Lung (tissue), 12 donors: ENCODE results near the gene TXNRD3. TPM values are rescaled to one million over a fixed set of nuclear protein-coding genes. Genes with fewer than 3 reads are reported as not detected.

Experiments
- ATAC-seq: fragments of 200-7000 bp; cut with Tn5 transposase; one replicate; pipeline ENCODE4 v1.9.1; 2020; ENCODE audit warnings: moderate number of reproducible peaks; ENCODE audit not compliant: insufficient read depth, low FRiP score
- DNase-seq, 3 donors: peaks; one replicate each; pipeline ENCODE4 v3.0.0-alpha.2; 2013 to 2017
- H3K27ac ChIP-seq, 2 donors: one replicate each; pipeline ENCODE4 v1.5.1; 2013; ENCODE audit warnings: mild to moderate bottlenecking in 2 of 2, moderate library complexity in 2 of 2, control low read depth in 1 of 2, inconsistent platforms in 1 of 2, low read depth in 1 of 2, low read length in 1 of 2
- H3K27me3 ChIP-seq, 3 donors: one replicate each; pipeline ENCODE4 v1.5.1; 2013; ENCODE audit warnings: low read length in 2 of 3; ENCODE audit not compliant: control insufficient read depth in 3 of 3, insufficient read depth in 3 of 3
- H3K36me3 ChIP-seq, 4 donors: one replicate each; pipeline ENCODE4 v1.5.1; 2013; ENCODE audit warnings: low read length in 4 of 4, mild to moderate bottlenecking in 1 of 4, moderate library complexity in 1 of 4; ENCODE audit not compliant: control insufficient read depth in 4 of 4, insufficient read depth in 4 of 4
- H3K4me1 ChIP-seq, 5 donors: one replicate each; pipeline ENCODE4 v1.5.1; 2013; ENCODE audit warnings: low read length in 5 of 5, mild to moderate bottlenecking in 2 of 5, moderate library complexity in 1 of 5; ENCODE audit not compliant: control insufficient read depth in 5 of 5, insufficient read depth in 5 of 5
- H3K4me3 ChIP-seq: one replicate; pipeline ENCODE4 v1.5.1; 2013; ENCODE audit warnings: mild to moderate bottlenecking, control low read depth, moderate library complexity
- H3K9ac ChIP-seq, 2 donors: one replicate each; pipeline ENCODE4 v1.5.1; 2013; ENCODE audit warnings: low read length in 2 of 2, control low read depth in 1 of 2; ENCODE audit not compliant: insufficient read depth in 1 of 2
- H3K9me3 ChIP-seq, 4 donors: one replicate each; pipeline ENCODE4 v1.5.1; 2013; ENCODE audit warnings: low read length in 3 of 4, mild to moderate bottlenecking in 1 of 4, moderate library complexity in 1 of 4; ENCODE audit not compliant: control insufficient read depth in 4 of 4, insufficient read depth in 3 of 4
- CTCF ChIP-seq: IDR thresholded peaks from 2 replicates; pipeline ENCODE4 v1.5.1; 2012; ENCODE audit warnings: mild to moderate bottlenecking; ENCODE audit errors: control extremely low read depth, extremely low read depth
- WGBS, 2 donors: extraction: QIAGEN DNeasy Blood & Tissue Kit; methylation state at CpG; one replicate each; pipeline ENCODE4 v1.1.7; 2013; 5-methylcytosine and 5-hydroxymethylcytosine counted together
- polyA plus RNA-seq, 2 donors: library from polyadenylated mRNA; stranded (reverse); fragments of 200-250 nt; gene quantifications; one replicate each; pipeline ENCODE4 v1.2.1, GENCODE V29; 2013
- total RNA-seq, 2 donors: library from RNA; depleted of rRNA in 1 of 2; stranded (reverse); fragments of >200 nt in 1 of 2; gene quantifications; one replicate each; pipeline ENCODE4 v1.2.1, GENCODE V29; 2014 to 2021
- donor health status: control.
- donor health status: control.
- donor health status: Bipolar disorder and iron deficiency.
- donor health status: healthy.
- donor health status: DM: yes; HTN: yes; CAD: no.

The TXNRD3 gene
- total and polyA plus RNA-seq, 4 donors: 6.3 to 17.0 (median 10.4) TPM

GRCh38 chr3:126676919-126677705 lies 22.2 kb upstream of the TXNRD3 start:
- Histone ChIP-seq H3K4me3 (no peak overlapping the region), H3K9me3 (no peaks in the 10 kb centered on the region), H3K36me3 (no peaks in the 10 kb centered on the region), H3K27me3 (peaks cover 3 to 20% (median 4%) of the 10 kb centered on the region in 3 donors), H3K4me1 (peaks cover 0 to 14% (median 2%) of the 10 kb centered on the region in 5 donors), H3K27ac (no peak overlapping the region), H3K9ac (no peak overlapping the region)
- ATAC-seq (no peak), DNase-seq (no peak)
- 81 to 87% methylated on average over 7 of the region's 7 CpGs for WGBS, 2 donors
- no peak for TF ChIP-seq CTCF

GRCh38 chr3:126672741-126673140 lies 17.8 kb upstream of the TXNRD3 start:
- no peak for ATAC-seq
- Histone ChIP-seq H3K9ac (no peak overlapping the region), H3K9me3 (no peaks in the 10 kb centered on the region), H3K27me3 (peaks cover 0 to 10% (median 0%) of the 10 kb centered on the region in 3 donors), H3K27ac (no peak overlapping the region), H3K36me3 (no peaks in the 10 kb centered on the region), H3K4me3 (no peak overlapping the region), H3K4me1 (no peaks in the 10 kb centered on the region)
- 93 to 95% methylated on average over 6 of the region's 6 CpGs for WGBS, 2 donors
- no peak for DNase-seq
- no peak for TF ChIP-seq CTCF

GRCh38 chr3:126672340-126672739 lies 17.4 kb upstream of the TXNRD3 start:
- 80 to 90% methylated on average over 7 of the region's 7 CpGs for WGBS, 2 donors
- no peak overlapping the region for H3K27ac ChIP-seq
- ATAC-seq (no peak), DNase-seq (no peak)
- no peaks in the 10 kb centered on the region for H3K4me1 ChIP-seq
- no peak overlapping the region for H3K9ac ChIP-seq
- TF ChIP-seq CTCF: no peak
- no peak overlapping the region for H3K4me3 ChIP-seq
- no peaks in the 10 kb centered on the region for H3K9me3 ChIP-seq
- peaks cover 0 to 6% (median 0%) of the 10 kb centered on the region in 3 donors for H3K27me3 ChIP-seq
- no peaks in the 10 kb centered on the region for H3K36me3 ChIP-seq

GRCh38 chr3:126671521-126671920 lies 16.6 kb upstream of the TXNRD3 start:
- ATAC-seq: no peak
- no peaks in the 10 kb centered on the region for H3K4me1 ChIP-seq
- no peaks in the 10 kb centered on the region for H3K36me3 ChIP-seq
- H3K9ac ChIP-seq: no peak overlapping the region
- no peak for TF ChIP-seq CTCF
- WGBS, 2 donors: 39 to 43% methylated on average over 1 of the region's 1 CpG
- peaks cover 0 to 2% (median 0%) of the 10 kb centered on the region in 3 donors for H3K27me3 ChIP-seq
- no peaks in the 10 kb centered on the region for H3K9me3 ChIP-seq
- DNase-seq: no peak
- H3K4me3 ChIP-seq: no peak overlapping the region
- H3K27ac ChIP-seq: no peak overlapping the region
